HCT116 (cell line): ENCODE measurements around the gene EYA2. TPM values are rescaled to one million over a fixed set of nuclear protein-coding genes. Genes with fewer than 3 reads are reported as not detected.

Experiments used
- ATAC-seq: fragments of 200-7000 bp; cut with Tn5 transposase; 2 replicates; pipeline ENCODE4 v1.9.1; 2020; ENCODE audit warnings: mild to moderate bottlenecking, moderate library complexity
- BruUV-seq: library from RNA; stranded (reverse); fragments of 400-500 nt; replicated peaks from 2 replicates; lab custom pipeline; 2021; lab: Mats Ljungman, UMichigan
- CTCF ChIA-PET: fragments of 300-600 bp; sonication (Branson Sonifier 250); formaldehyde crosslinking; loops from one replicate; lab custom pipeline; 2021; ENCODE audit warnings: antibody characterized with exemption; lab: Charles Lee
- POLR2A ChIA-PET: fragments of 300-600, 350-600 bp; sonication (Branson Sonifier 250); formaldehyde crosslinking; loops from one replicate; lab custom pipeline; 2021; ENCODE audit warnings: antibody characterized with exemption; lab: Charles Lee
- RAD21 ChIA-PET, 2 experiments: fragments of 300-600 bp; sonication (Branson Sonifier 250); formaldehyde crosslinking; loops; one replicate each; lab custom pipeline; 2023; ENCODE audit warnings: low total read pairs in 2 of 2; ENCODE audit not compliant: uncharacterized antibody in 2 of 2, unreplicated experiment in 2 of 2, low non-redundant PET in 1 of 2; lab: Charles Lee
- DNase-seq: peaks from one replicate; pipeline ENCODE4 v3.0.0-alpha.2; 2010; ENCODE audit warnings: low read depth, low spot score
- H2AFZ ChIP-seq: fragments of 200-600 bp; shearing (Covaris generic), sonication (generic); 2 replicates; pipeline ENCODE4 v1.6.1; 2017; ENCODE audit warnings: low read depth, mixed run types, mixed read lengths, antibody characterized with exemption, low read length; ENCODE audit not compliant: poor library complexity, severe bottlenecking
- H3K27ac ChIP-seq: 2 replicates; pipeline ENCODE4 v1.5.1; 2012; ENCODE audit warnings: low read depth, low read length
- H3K27me3 ChIP-seq: fragments of 200-600 bp; sonication (generic); 2 replicates; pipeline ENCODE4 v1.6.1; 2016; ENCODE audit warnings: mixed run types, low read length, mixed read lengths; ENCODE audit not compliant: insufficient read depth
- H3K36me3 ChIP-seq, 2 experiments: fragments of 200-500 bp in 1 of 2; fragments of 200-600 bp in 1 of 2; sonication (Bioruptor generic) in 1 of 2; sonication (generic) in 1 of 2; 2 replicates each; pipeline versions ENCODE4 v1.5.1 to v1.6.1; 2014 to 2016; ENCODE audit warnings: low read length in 2 of 2, inconsistent platforms in 1 of 2, mixed read lengths in 1 of 2, mixed run types in 1 of 2; ENCODE audit not compliant: insufficient read depth in 2 of 2, control insufficient read depth in 1 of 2
- H3K4me1 ChIP-seq, 2 experiments: fragments of 200-600 bp in 1 of 2; sonication (generic) in 1 of 2; 2 replicates each; pipeline versions ENCODE4 v1.5.1 to v1.6.1; 2012 to 2017; ENCODE audit warnings: low read length in 2 of 2, inconsistent platforms in 1 of 2, mild to moderate bottlenecking in 1 of 2, mixed read lengths in 1 of 2, mixed run types in 1 of 2, moderate library complexity in 1 of 2; ENCODE audit not compliant: insufficient read depth in 2 of 2, control insufficient read depth in 1 of 2
- H3K4me2 ChIP-seq: fragments of 200-600 bp; sonication (generic); 2 replicates; pipeline ENCODE4 v1.6.1; 2017; ENCODE audit warnings: mixed run types, low read length, mixed read lengths
- H3K4me3 ChIP-seq, 2 experiments: fragments of 200-600 bp in 1 of 2; sonication (generic) in 1 of 2; replicated peaks in 1 of 2; 2 replicates each; pipeline ENCODE4 v1.5.1; 2011 to 2016; ENCODE audit warnings: low read length in 2 of 2, control low read depth in 1 of 2, low read depth in 1 of 2, mild to moderate bottlenecking in 1 of 2, mixed read lengths in 1 of 2, mixed run types in 1 of 2
- H3K79me2 ChIP-seq: fragments of 200-600 bp; sonication (generic); 2 replicates; pipeline ENCODE4 v1.6.1; 2017; ENCODE audit warnings: mild to moderate bottlenecking, mixed run types, low read length, moderate library complexity, mixed read lengths; ENCODE audit not compliant: insufficient read depth
- H3K9ac ChIP-seq: fragments of 200-600 bp; sonication (generic); 2 replicates; pipeline ENCODE4 v1.6.1; 2016; ENCODE audit warnings: low read length, mixed read lengths
- H3K9me2 ChIP-seq: fragments of 200-600 bp; sonication (generic), shearing (Covaris generic); 2 replicates; pipeline ENCODE4 v1.6.1; 2017; ENCODE audit warnings: mixed run types, mild to moderate bottlenecking, moderate library complexity; ENCODE audit not compliant: insufficient read depth
- H3K9me3 ChIP-seq, 2 experiments: fragments of 200-500 bp in 1 of 2; fragments of 200-600 bp in 1 of 2; sonication (Bioruptor generic) in 1 of 2; sonication (generic) in 1 of 2; 2 replicates each; pipeline ENCODE4 v1.6.1; 2014 to 2017; ENCODE audit warnings: low read length in 2 of 2, mixed read lengths in 2 of 2, inconsistent platforms in 1 of 2, low read depth in 1 of 2, mild to moderate bottlenecking in 1 of 2, mixed run types in 1 of 2, moderate library complexity in 1 of 2; ENCODE audit not compliant: control insufficient read depth in 1 of 2, insufficient read depth in 1 of 2
- H4K20me1 ChIP-seq: fragments of 200-600 bp; sonication (generic), shearing (Covaris generic); 2 replicates; pipeline ENCODE4 v1.6.1; 2017; ENCODE audit warnings: mixed run types, mild to moderate bottlenecking, moderate library complexity; ENCODE audit not compliant: insufficient read depth
- CBX3 ChIP-seq: IDR thresholded peaks from 2 replicates; pipeline ENCODE4 v1.6.1; 2012; ENCODE audit warnings: low read depth
- CEBPB ChIP-seq: IDR thresholded peaks from 2 replicates; pipeline ENCODE4 v1.6.1; 2012; ENCODE audit warnings: low read depth
- CTCF ChIP-seq, 3 experiments: fragments of 200-600 bp in 1 of 3; sonication (generic) in 1 of 3; IDR thresholded peaks in 2 of 3; conservative IDR thresholded peaks in 1 of 3; 2 replicates each; pipeline ENCODE4 v1.5.1; 2012 to 2017; ENCODE audit warnings: low read depth in 2 of 3, low read length in 2 of 3, antibody characterized with exemption in 1 of 3, borderline replicate concordance in 1 of 3, control low read depth in 1 of 3, mild to moderate bottlenecking in 1 of 3, mixed read lengths in 1 of 3, mixed run types in 1 of 3, moderate library complexity in 1 of 3; ENCODE audit not compliant: insufficient read depth in 1 of 3
- EZH2phosphoT487 ChIP-seq: fragments of 200-600 bp; IDR thresholded peaks from 2 replicates; pipeline ENCODE4 v1.6.1; 2018; ENCODE audit warnings: antibody characterized with exemption, borderline replicate concordance
- JUND ChIP-seq: IDR thresholded peaks from 2 replicates; pipeline ENCODE4 v1.6.1; 2012
- POLR2AphosphoS5 ChIP-seq: IDR thresholded peaks from 2 replicates; pipeline ENCODE4 v1.6.1; 2011; ENCODE audit warnings: mild to moderate bottlenecking, low read depth, low read length, moderate library complexity
- RAD21 ChIP-seq: IDR thresholded peaks from 2 replicates; pipeline ENCODE4 v1.6.1; 2012; ENCODE audit warnings: low read depth, mild to moderate bottlenecking
- REST ChIP-seq: IDR thresholded peaks from 2 replicates; pipeline ENCODE4 v1.6.1; 2012; ENCODE audit warnings: low read depth
- SIN3A ChIP-seq: IDR thresholded peaks from 2 replicates; pipeline ENCODE4 v1.6.1; 2012; ENCODE audit warnings: low read depth
- YY1 ChIP-seq: IDR thresholded peaks from 2 replicates; pipeline ENCODE4 v1.6.1; 2011; ENCODE audit warnings: low read length, low read depth, moderate library complexity, mild to moderate bottlenecking; ENCODE audit not compliant: insufficient replicate concordance; ENCODE audit errors: extremely low read depth
- ZFX ChIP-seq: fragments of 450-650 bp; IDR thresholded peaks from 2 replicates; pipeline ENCODE4 v1.6.1; 2017
- ZNF274 ChIP-seq: fragments of 200-500 bp; sonication (Bioruptor generic); IDR thresholded peaks from 2 replicates; pipeline ENCODE4 v1.6.1; 2014; ENCODE audit warnings: mild to moderate bottlenecking, low read depth, low read length, inconsistent platforms
- intact Hi-C: fragments of 100-400 bp; cut with micrococcal nuclease; formaldehyde crosslinking; loops from 2 replicates; pipeline ENCODE4 v1.10.0; 2022
- total RNA-seq: library from RNA; stranded (reverse); gene quantifications from one replicate; pipeline ENCODE4 v1.2.1, GENCODE V29; 2021; ENCODE audit not compliant: unreplicated experiment

Gene EYA2
- total RNA-seq, 1 experiment from 2014 or later, result not detected

DNA sequence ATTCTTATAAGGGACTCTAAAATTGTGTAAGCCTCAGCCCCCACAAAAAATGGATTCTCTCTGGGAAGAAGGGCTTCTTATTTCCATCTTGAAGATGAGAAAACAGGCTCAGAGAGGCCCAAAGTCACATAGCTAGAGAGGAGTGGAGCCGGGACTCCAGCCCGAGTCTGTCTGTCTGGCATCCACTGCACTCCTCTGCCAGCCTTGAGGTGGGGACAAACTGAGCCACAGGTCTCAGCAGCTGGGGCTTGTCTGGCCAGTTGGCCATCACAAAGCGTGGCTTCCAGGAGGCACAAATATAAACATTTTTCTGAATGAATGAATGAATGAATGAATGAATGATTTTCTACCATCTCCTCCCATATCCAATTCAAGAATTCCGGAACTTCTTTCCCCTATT is 42.9 kb upstream of the EYA2 start:
- no peak overlapping the region for H3K9ac ChIP-seq
- H4K20me1 ChIP-seq, result no peaks in the 10 kb centered on the region
- ATAC-seq (no peak), DNase-seq (no peak)
- H3K27ac ChIP-seq, result no peak overlapping the region
- no peaks in the 10 kb centered on the region for H3K9me2 ChIP-seq
- ChIA-PET CTCF (no interaction called here), POLR2A (no interaction called here), RAD21 (no interaction called here)
- H3K36me3 ChIP-seq, result no peaks in the 10 kb centered on the region
- H2AFZ ChIP-seq, result no peak overlapping the region
- H3K4me2 ChIP-seq, result no peak overlapping the region
- H3K9me3 ChIP-seq, result no peaks in the 10 kb centered on the region
- no peak overlapping the region for H3K4me3 ChIP-seq
- intact Hi-C loops, result no loop called here
- H3K4me1 ChIP-seq, result no peaks in the 10 kb centered on the region
- BruUV-seq, result no TSS peak
- TF ChIP-seq RAD21, result no peak
- no peak for TF ChIP-seq CEBPB
- TF ChIP-seq ZNF274, result no peak
- TF ChIP-seq YY1, result no peak
- TF ChIP-seq REST, result no peak
- TF ChIP-seq EZH2phosphoT487, result no peak
- TF ChIP-seq CBX3, result no peak
- no peak for TF ChIP-seq ZFX
- TF ChIP-seq CTCF (IDR thresholded peaks at IDR 0.05 in 2 of 3, conservative IDR thresholded peaks at IDR 0.05 in 1 of 3; ENCODE audit: borderline replicate concordance in 1 of 3, insufficient read depth in 1 of 3, low read depth in 2 of 3, low read length in 2 of 3), result no peak
- TF ChIP-seq JUND, result no peak
- no peak for TF ChIP-seq POLR2AphosphoS5
- TF ChIP-seq SIN3A, result no peak
- no peaks in the 10 kb centered on the region for H3K27me3 ChIP-seq
- no peaks in the 10 kb centered on the region for H3K79me2 ChIP-seq
